ENCODE measurements around the gene PTPRO.

The PTPRO gene

GRCh38 chr12:15526033-15526432 is 203.7 kb downstream of the PTPRO start:
- DNase-seq (ENCODE audit: low spot score) = no peak

- no peak for DNase-seq (ENCODE audit: low spot score)
These were observed 205.1 kb downstream of the PTPRO start for GRCh38 chr12:15527201-15528080.

- no peak for DNase-seq (ENCODE audit: low spot score)
These were observed 206.4 kb downstream of the PTPRO start for GRCh38 chr12:15528666-15529065.

GRCh38 chr12:15530361-15530760 is 208.1 kb downstream of the PTPRO start:
- no peak for DNase-seq (ENCODE audit: low spot score)

- peak; percentile 59 for DNase-seq (ENCODE audit: low spot score)
These were observed 210.2 kb downstream of the PTPRO start for GRCh38 chr12:15532364-15532977.

- no peak for DNase-seq (ENCODE audit: low spot score)
These were observed 212.0 kb downstream of the PTPRO start for GRCh38 chr12:15534322-15534721.

- no peak for DNase-seq (ENCODE audit: low spot score)
These were observed 212.6 kb downstream of the PTPRO start for GRCh38 chr12:15534874-15535273.

- DNase-seq (ENCODE audit: low spot score) = no peak
These were observed 213.1 kb downstream of the PTPRO start for GRCh38 chr12:15535352-15535781.

GRCh38 chr12:15536446-15536845 is 214.1 kb downstream of the PTPRO start:
- no peak for DNase-seq (ENCODE audit: low spot score)

GRCh38 chr12:15538881-15539280 is 216.6 kb downstream of the PTPRO start:
- DNase-seq (ENCODE audit: low spot score) = no peak

- DNase-seq (ENCODE audit: low spot score) = no peak
These were observed 217.7 kb downstream of the PTPRO start for GRCh38 chr12:15540005-15540404.

- DNase-seq (ENCODE audit: low spot score) = no peak
These were observed 218.2 kb downstream of the PTPRO start for GRCh38 chr12:15540469-15540872.

- no peak for DNase-seq (ENCODE audit: low spot score)
These were observed 219.8 kb downstream of the PTPRO start for GRCh38 chr12:15541996-15542631.

GRCh38 chr12:15543347-15543746 is 221.0 kb downstream of the PTPRO start:
- DNase-seq (ENCODE audit: low spot score) = no peak

GRCh38 chr12:15544589-15544988 is 222.3 kb downstream of the PTPRO start:
- no peak for DNase-seq (ENCODE audit: low spot score)

- DNase-seq (ENCODE audit: low spot score) = no peak
These were observed 223.0 kb downstream of the PTPRO start for GRCh38 chr12:15545334-15545733.

GRCh38 chr12:15546102-15546701 is 223.9 kb downstream of the PTPRO start:
- no peak for DNase-seq (ENCODE audit: low spot score)

GRCh38 chr12:15547063-15547462 is 224.8 kb downstream of the PTPRO start:
- no peak for DNase-seq (ENCODE audit: low spot score)

GRCh38 chr12:15547691-15548090 is 225.4 kb downstream of the PTPRO start:
- DNase-seq (ENCODE audit: low spot score) = no peak

GRCh38 chr12:15550793-15551192 is 228.5 kb downstream of the PTPRO start:
- no peak for DNase-seq (ENCODE audit: low spot score)

GRCh38 chr12:15555446-15555845 is 233.1 kb downstream of the PTPRO start:
- DNase-seq (ENCODE audit: low spot score) = no peak

GRCh38 chr12:15556411-15557102 is 234.2 kb downstream of the PTPRO start:
- DNase-seq (ENCODE audit: low spot score) = no peak

Measured in ecto neural progenitor cell (in vitro differentiated cells).